Stimulated activated CD4-positive, alpha-beta T cell treated with anti-CD3 and anti-CD28 coated beads, Interleukin-12 subunit alpha, Interleukin-12 subunit beta, amount 100 ng/mL, for 4 hours (primary cell): ENCODE results near the gene LSAMP.

Source experiments
- DNase-seq: peaks from one replicate; pipeline ENCODE4 v3.0.0-alpha.2; 2020

The LSAMP gene

DNA sequence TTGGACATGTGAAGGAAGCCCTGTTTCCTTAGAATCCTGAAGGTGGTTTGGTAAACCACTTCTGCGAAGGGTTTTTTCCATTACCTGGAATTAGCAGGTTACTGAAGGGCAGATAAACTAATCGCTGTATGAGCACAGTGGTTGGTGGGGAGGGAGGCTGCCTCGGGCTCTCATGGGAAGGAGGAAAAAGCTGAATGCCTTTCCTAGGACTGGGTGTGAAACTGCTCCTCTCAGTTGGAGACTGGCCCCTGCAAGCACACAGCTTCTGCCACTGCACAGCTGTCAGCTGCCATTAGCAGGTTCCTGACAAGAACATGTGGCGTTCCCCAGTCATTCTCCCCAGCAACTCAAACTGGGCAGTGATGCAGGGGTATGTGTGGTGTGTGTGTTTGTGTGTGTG lies 445.7 kb downstream of the LSAMP start:
- DNase-seq: no peak

DNA sequence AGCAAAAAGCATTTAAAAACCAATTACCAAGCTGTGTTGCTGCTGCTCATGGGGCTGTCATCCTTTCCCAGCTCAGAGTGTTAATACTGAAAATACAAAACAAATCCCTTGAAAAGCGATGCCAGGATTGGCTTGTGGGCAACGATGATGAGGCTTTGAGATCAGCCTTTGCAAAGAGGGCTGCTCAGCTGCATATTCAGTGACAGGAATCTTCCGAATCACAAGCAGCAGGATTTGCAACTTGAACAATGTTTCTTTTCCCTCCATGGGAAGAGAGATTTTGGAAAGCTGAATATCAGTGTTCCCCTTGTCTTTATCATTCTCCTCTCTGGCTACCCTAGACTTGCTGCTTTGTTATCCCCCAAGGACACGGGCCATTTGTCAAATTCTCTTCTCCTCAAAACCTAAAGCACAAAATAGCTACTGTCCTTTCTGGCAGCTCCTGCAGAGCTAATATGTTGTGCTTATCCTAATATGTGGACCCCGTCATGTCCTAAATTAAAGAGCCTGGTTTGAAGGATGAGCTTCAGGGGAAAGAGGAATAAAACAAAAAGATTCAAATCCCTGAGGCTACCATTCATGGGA lies 446.2 kb downstream of the LSAMP start:
- DNase-seq: no peak

DNA sequence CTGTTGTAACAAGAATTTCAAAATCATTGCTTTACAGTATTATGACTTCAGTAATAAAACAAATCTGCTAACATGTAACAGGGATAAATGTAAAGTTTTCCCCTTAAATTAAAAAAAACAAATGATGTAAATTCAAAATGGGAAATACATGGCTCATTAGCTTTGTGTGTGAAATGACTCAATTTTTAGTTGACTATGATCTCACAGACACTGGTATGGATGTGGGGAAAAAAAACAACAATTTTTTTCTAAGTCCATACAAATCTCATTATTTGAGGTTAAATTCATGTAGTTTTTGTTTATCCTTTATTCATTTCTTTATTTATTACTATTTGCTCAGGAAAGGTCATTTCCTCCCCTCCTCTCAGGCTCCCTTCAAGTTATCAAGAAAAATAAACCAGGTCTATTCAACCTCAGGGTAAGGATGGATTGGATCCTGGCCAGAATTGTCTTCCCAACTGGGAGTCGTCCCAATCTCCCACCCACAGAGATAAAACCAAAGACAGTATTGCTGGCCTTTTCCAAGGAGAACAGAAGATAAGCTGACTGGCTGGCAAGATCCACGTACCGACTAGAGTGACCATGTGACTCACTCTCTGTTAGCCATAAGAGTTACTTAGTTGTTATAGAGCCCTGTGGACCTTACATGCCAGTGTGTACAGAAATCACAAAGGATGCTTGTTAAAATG lies 448.7 kb downstream of the LSAMP start:
- DNase-seq: no peak

DNA sequence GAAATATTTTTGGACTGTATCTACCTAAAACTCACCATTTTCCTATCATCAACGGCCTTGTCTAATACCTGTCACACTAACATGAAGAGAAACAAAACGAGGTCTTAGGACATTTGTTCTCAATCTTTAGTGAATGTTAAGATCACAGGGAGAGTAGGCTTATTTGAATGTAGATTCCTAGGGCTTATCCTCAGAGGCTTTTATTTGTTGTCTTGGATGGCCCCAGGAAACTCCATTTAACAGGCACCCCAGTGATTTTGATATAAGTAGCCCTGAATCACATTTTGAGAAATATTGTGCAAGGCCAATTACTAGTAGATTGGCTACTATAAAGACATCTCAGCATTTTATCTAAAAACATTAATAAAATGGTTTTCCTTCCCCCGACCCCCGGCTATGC lies 454.6 kb downstream of the LSAMP start:
- no peak for DNase-seq

DNA sequence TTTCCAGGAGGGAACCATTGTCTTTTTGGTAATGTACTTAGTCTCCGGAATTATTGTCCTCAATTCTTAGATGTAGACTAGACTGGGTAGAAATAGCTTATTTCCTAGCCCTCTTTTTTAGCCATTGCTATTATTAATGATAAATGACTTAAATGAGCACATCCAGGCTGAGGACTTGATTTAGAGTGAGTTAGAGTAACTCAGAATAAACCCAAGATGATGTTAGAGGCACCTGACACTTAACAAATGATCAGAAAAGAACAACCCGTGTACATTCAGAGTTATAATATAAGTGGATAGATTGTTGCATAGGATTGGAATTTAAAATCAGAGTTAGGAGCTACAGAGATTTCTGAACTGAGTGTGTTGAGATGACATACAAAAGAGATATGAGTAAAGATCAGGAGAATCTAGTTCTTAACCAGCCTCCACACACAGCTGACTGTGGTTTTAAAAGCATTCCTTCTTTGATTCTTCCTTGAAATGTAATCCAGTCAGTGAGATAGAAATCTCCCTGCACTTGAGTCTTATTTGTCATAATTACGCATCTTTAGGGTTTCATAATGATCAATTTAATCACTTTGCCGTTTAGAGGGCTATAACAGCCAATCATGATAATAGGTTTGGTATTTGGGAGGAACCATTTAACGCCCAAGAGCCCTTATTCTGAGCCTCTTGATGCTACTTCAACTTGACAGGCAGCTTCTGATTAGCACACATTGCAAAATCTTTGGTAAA lies 455.4 kb downstream of the LSAMP start:
- no peak for DNase-seq

DNA sequence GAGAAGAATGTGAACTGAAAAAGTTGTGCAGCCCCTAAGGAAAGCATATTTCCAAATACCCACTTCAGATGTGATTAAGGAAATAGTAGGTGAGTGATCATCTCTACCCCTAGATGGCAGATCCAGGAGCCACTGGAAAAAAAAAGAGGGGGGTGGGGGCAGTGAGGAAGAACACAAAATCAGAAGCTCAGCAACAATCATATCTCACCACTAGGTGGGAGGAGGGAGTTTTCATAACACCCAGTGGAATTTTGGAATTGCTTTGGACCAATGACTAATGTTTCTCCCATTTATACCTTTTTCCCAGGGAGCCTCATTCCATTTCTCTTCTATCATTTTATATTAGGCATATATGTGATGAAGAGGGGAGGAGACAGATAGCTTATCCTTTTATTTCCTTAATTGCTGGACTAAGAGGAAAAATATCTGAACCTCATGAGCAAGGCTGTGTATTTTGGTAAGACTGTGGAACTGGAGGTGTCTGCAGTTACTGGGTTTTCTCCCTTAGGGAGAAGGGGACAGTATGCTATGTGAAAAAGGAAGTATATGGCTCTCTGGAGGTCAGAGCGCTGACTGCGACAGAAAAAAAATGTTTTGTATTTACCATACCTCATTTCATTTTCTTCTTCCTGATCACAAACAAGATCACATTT lies 458.6 kb downstream of the LSAMP start:
- DNase-seq: no peak

DNA sequence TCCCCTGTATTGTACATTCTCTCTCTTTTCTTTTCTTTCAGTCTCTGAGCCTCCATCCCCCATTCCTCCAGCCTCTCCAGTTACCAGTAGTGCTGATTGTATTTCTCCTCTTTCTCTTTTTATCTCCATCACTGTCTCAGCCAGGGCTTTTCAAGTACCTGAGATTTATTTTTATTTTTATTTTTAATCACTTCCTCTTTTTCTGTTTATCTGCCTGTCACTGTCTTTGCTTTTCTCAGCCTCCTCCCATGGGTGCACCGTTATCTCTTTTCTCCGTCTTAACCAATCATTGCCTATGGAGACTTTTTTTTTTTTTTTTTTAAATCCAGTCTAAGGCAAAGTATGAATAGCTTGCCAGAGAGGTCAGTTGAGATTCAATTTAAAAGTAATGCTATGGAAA lies 462.7 kb downstream of the LSAMP start:
- DNase-seq: no peak

DNA sequence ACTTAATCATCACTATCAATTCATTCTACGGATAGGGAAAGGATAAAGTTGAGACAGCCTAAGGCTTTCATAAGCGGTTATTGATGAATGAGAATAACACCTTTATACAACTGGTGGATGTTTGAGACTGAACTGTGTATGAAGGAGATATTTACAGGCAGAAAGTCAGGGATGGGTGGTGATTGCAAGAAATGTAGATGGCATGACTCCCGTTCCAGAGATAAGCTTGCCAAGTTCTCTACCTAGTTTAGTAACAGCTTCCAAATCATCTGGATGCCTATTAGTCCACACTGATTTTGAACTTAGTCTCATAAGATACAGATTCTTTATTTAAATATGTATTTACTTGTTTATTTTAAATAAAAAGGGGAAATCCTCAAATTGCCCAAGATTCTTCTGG lies 463.2 kb downstream of the LSAMP start:
- DNase-seq: no peak

DNA sequence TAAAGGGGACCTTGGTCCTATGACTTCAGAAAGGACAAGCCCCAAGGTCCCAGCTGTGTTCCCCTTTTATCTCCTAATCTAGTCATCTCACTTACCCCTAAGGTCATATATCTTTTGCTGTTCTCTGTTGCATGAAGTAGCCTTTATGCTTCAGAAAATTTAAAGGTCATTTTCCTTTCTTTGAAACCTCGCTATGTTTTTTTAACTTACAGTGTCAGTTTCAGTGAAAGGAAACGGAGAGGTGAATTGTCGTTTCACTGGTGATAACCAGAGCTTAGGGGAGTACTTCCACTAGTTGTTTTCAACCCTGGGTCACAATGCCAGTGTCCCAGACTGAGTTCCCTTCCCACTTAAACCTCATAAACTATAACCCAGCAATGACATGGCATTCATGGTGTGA lies 464.6 kb downstream of the LSAMP start:
- DNase-seq: no peak

DNA sequence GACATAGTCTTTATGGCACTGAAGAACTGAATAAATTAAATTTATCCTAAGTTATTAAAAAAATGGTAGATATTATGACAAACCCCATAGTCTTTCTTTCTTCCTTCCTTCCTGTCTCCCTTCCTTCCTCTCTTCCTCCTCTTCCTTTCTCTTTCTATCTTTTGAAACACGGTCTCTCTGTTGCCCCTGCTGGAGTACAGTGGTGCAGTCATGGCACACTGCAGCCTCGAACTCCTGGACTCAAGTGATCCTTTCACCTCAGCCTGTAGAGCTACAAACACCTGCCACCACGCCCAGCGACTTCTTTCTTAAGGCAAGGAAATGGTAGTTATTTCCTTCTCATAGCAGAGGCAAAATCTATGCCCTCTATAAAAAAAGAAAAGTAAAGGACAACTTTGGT lies 467.4 kb downstream of the LSAMP start:
- no peak for DNase-seq

DNA sequence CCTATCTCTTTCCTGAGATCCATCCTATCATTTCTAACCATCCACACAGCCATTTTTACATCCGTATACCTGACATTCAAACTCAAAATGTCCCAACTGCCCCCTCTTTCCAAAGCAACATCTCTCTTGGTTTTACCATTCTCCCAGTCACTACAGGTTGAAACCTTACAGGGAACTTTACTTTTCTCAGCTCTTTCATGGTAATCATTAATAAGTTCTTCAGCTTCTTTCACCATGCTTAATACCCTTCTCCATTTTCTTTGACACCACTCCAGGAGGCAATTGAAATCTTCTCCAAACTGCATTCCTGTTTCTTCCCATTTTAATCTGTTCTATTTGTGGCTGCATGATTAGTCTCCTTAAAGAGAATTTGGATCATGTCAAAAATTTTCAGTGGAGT lies 469.5 kb downstream of the LSAMP start:
- no peak for DNase-seq

DNA sequence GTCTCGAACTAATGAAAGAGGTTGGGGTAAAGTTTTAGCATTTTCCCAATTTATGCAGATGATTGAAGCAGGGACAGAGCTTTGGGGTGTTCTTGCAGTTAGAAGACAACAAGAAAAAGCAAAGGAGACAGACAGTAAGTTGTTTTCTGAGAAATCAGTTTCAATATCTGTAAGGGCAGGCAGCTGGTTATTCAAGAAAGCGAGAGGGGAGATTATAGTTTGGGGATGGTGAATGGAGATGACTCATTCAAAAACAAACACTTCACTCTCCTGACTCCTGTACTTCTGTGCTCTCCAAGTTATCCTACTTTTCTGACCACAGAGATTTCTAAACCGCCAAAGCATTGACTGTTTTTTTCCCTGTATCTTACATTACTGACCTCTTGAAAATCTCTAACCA lies 469.9 kb downstream of the LSAMP start:
- no peak for DNase-seq

DNA sequence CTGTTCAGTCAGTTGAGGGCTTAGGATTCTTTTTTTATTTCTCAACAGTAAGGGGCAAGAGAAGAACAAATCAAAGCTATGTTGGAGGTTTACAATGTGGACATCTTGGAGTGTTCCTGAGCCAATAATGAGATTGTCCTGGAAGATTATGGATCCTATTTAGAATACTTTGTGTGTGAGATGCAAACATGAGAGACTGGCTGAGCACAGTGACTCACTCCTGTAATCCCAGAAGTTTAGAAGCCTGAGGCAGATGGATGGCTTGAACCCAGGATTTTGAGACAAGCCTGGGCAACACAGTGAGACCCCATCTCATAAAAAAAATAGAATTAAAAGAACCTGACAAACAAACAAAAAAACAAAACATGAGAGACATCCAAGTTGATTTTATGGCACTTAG lies 470.3 kb downstream of the LSAMP start:
- DNase-seq: no peak

DNA sequence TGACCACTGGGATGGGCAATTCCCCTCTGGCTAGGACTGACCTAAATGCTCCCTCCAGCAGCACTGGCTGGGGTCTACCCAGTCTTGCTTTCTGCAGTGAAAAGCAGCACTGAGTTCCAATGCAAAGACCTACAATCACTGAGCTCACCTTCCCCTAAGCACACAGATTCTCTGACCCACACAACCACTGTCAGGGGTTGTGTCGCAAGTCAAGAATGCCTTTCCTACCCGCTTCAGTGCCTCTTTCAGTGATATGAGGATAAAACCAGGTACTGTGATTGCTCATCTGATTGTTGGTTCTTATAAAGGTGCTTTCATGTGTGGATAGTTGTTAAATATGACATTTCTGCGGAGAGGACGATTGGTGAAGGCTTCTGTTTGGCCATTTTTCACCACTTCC lies 476.4 kb downstream of the LSAMP start:
- no peak for DNase-seq

DNA sequence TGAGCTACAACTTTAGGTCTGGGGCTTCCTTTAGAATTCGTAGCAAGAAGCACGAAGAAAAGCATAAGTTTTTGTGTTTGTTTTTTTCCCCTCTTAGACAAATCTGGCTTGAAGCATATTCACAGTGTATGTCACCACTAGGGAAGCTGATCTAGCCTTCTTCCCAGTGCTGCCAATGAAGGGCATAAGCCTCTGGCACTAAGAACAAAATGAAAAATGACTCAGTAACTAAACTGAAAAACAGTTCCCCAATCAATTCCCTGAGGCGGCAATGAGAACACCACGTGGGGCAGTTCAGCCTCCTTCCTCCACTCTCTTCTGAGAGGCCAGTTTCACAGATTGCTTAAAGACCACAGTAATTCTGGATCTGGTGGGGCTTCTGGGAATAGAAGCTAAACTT lies 483.9 kb downstream of the LSAMP start:
- no peak for DNase-seq

DNA sequence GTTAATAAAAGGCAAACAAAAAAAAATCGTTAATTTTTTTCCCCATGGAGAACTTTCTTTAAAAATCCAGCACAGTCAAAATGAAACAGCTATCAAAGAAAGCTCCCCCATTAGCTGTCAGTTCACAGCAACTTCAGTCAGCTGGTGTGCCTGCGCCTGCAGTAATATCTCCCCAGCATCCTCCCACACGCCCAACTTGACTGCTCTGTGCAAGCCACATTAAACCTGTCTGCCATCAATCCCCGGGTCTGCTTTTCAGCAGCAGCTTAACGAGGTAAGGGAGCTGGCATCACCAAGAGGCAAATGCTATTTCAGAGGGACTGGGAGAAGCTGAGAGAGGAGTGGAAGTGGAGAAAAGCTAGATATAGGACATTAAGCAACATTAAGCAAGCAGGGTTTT lies 484.5 kb downstream of the LSAMP start:
- DNase-seq: no peak

DNA sequence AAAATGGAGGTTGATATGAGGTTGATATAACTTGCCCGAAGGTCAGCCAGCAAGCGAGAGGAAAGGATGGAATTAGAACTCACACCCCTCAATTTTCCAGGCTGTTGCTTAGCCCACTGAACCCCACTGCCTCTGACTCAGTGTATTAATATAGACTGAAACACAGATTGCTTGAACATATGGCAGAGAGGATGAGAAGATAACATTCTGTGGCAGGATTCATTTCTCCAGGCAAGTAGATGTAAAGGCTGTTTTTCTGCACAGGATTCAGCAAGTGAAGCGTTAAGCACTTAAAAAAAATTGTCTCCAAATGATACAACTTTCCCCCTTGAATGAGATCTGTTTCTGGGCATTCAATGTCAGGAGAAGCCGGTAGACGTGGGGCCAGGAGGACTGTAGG lies 486.8 kb downstream of the LSAMP start:
- no peak for DNase-seq

DNA sequence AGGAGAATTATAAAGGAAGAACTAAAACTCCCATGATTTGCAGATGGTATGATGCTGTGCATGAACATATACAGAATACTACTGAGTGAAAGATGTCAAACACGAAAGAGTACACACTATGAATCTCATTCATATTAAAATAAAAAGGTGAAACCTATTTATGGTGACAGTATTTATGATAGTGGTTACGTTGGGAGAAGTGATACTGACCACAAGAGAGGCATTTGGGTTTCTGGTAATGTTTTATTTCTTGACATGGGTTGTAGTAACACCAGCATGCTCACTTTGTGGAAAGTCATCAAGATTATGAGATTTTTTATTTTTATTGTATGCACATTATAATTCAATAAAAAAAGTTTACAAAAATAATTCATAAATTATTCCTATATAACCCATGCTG lies 498.0 kb downstream of the LSAMP start:
- DNase-seq: no peak

DNA sequence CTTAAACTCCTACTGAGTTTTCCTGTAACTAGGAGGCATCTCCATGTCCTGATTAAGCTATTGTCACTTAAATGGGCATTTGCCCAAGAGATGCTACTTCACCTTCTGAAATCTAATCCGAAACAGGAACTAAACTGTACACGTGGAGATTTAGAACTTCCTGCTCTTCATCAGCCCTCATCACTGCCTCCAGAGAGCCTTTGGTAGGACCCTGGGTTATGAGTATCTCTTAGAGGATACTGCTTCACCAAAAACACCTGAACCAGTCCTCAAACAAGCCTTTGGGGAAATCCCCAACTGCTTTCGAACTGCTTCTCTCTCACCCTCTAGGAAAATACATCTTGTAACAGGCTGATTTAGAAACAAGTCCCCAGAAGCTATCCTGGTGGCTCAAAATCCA lies 501.7 kb downstream of the LSAMP start:
- DNase-seq: no peak

DNA sequence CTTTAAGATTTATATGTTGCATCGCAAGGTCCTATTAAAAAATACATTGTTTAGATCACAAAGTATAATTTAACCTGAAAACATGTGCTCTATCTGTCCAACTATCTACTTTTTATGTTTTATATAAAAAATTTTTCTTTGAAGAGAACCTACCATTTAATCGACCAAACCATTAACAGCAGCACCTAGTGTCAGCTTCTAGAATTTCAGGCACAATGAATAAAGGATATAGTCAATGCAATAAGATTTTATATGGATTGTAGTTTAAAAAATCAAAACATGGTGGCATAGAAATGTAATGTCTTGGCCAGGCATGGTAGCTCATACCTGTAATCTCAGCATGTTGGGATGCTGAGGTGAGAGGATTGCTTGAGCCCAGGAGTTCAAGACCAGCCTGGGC lies 508.2 kb downstream of the LSAMP start:
- DNase-seq: no peak

DNA sequence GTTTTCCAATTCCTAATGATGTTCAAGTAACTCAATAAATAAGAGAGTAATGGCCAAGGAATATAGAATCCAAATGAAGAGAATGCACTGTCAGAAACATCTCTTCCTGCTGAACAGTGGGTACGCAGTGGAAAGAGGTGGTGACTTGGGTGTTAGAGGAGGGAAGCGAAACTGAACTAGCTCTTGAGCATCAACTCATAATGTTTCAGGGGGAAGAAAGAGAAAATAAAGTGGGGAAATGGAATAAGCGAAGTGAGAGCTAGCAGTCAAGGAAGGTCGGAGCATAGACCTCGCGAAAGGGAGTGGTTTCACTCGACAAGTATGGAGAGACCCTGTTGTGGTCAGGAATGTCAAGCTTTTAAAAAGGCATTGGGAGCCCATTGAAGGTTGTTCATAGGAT lies 512.5 kb downstream of the LSAMP start:
- DNase-seq: no peak

DNA sequence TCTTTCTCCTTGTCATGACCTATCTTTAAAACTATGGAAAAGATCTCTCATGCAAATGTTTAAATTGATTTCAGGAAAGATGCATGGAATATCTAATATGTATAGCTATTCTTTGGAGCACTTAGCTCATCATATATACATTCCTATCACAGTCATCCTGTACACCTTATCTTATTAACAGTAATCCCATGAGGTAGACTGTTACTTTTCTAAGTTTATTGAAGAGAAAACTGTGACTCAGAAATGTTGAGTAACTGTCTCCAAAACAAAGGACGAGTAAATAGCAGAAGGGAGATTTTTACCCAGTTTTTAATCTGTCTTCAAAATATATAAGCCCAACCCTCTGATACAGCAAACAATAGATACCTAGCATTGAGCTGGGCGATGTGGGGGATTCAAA lies 513.7 kb downstream of the LSAMP start:
- DNase-seq: no peak

DNA sequence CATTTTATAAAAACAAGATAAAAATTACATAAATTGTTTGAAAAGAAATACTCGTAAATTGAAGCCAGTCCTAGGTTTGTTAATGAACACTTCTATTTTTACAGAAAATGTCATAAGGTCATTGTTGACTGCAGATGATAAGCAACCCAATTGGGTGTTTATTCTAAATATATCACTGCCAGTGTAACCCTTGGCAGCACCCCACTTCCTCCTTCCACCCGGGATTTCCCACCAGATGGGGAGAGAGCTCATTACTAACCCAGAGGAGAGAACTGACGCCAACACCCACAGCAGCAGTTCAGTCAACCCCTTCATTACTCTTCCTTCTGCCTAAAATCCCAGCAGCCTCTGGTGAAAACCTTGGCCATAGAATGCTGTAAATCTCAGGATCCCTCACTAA lies 514.4 kb downstream of the LSAMP start:
- no peak for DNase-seq

DNA sequence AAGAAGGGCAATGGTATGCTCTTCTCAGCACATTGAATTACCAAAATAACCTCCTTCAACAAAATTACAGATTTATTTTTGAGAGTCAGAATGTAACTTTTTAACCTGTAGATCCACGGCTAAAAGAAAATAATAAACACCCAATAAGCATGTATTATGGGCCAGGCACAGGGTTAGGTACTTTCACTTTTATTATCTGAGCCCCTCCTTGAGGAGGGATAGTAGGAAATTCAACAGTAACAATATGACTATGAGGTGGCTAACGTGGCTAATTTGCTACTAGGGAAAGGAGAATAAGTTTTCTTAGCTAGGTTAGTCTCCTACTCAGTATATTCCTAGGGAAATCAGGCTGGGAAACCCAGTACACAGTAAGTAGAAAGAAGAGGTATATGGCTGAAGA lies 515.1 kb downstream of the LSAMP start:
- no peak for DNase-seq
